Central memory CD8-positive, alpha-beta T cell (primary cell): ENCODE data around the gene TMEM86B.

Experiments
- ATAC-seq: fragments of 150-1000 bp; cut with Tn5 transposase; replicated peaks from 2 replicates; pipeline ENCODE4 v1.10.0; 2022; ENCODE audit warnings: mild to moderate bottlenecking, moderate FRiP score, moderate number of reproducible peaks; ENCODE audit not compliant: poor library complexity, severe bottlenecking; ENCODE audit errors: extremely low read depth
- DNase-seq, 2 donors: peaks; one replicate each; pipeline ENCODE4 v3.0.0; 2021; ENCODE audit warnings: low spot score in 2 of 2
- H3K27ac Mint-ChIP-seq: one replicate; pipeline ENCODE4 v1.8.0; 2022; ENCODE audit warnings: low read depth, mild to moderate bottlenecking, moderate library complexity, mixed read lengths
- H3K27me3 Mint-ChIP-seq: one replicate; pipeline ENCODE4 v1.8.0; 2022; ENCODE audit warnings: mixed read lengths
- H3K36me3 Mint-ChIP-seq: one replicate; pipeline ENCODE4 v1.8.0; 2022; ENCODE audit warnings: mild to moderate bottlenecking, moderate library complexity, mixed read lengths; ENCODE audit not compliant: insufficient read depth
- H3K4me1 Mint-ChIP-seq: one replicate; pipeline ENCODE4 v1.8.0; 2022; ENCODE audit warnings: mixed read lengths
- H3K4me3 Mint-ChIP-seq: one replicate; pipeline ENCODE4 v1.8.0; 2022; ENCODE audit warnings: mild to moderate bottlenecking, moderate library complexity, mixed read lengths
- H3K9me3 Mint-ChIP-seq: one replicate; pipeline ENCODE4 v1.8.0; 2022; ENCODE audit warnings: mixed read lengths

The TMEM86B gene

DNA sequence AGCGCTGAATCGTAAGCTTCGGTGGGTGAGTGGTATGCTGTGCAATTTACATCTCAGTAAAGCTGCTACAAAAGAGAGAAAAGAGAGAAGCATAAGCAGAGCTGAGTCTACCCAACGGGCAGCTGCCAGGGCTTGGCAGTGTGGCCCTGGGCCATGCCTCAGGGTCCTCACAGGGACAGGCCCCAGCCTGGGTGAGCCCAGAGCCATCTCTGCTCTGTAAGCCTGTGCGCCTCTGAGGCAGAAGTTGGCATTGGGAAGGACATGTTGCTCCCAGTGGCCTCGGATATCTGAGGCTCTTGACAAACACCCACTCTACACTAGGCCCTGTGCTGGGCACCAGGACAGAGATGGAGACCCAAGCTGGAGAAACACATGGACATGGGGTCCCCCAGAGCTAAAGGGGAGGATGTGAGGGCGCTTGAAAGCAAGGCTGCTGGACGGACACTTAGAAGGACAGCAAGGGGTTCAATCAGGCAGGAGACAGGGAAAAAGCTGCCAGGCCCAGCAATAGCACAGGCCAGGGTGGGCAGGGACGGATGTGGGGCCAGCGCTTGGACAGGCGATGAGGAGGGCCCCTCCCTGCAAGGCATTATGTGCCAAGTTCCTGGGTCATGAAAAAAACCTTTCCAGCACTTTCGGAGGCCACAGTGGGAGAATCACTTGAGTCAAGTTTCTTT lies 15.6 kb upstream of the TMEM86B start:
- Mint-ChIP-seq H3K4me1 (peaks cover 18% of the 10 kb centered on the region), H3K27ac (no peak overlapping the region), H3K27me3 (no peaks in the 10 kb centered on the region), H3K4me3 (no peak overlapping the region), H3K36me3 (peaks cover 50% of the 10 kb centered on the region), H3K9me3 (no peaks in the 10 kb centered on the region)
- ATAC-seq: no peak
- no peak for DNase-seq

DNA sequence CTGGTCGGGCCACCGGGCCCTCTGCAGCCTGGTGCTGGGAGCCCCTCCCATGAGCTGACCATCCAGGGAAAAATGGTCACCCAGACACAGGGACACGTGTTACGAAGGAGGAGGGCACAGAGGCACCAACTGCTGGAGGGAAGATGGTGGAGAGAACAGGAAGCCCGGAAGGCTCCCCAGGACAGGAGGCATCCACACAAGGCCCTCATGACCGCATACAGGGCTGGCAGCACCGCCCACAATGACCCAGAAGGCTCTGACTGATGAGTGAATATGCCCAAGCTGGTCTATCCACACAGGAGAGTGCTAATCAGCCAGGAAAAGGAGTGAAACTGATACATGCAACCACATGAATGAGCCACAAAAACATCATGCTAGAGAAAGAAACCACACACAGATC lies 14.0 kb upstream of the TMEM86B start:
- Mint-ChIP-seq H3K4me1 (peaks cover 5% of the 10 kb centered on the region), H3K27me3 (no peaks in the 10 kb centered on the region), H3K36me3 (peaks cover 63% of the 10 kb centered on the region), H3K27ac (no peak overlapping the region), H3K4me3 (no peak overlapping the region), H3K9me3 (no peaks in the 10 kb centered on the region)
- DNase-seq (no peak), ATAC-seq (no peak)

DNA sequence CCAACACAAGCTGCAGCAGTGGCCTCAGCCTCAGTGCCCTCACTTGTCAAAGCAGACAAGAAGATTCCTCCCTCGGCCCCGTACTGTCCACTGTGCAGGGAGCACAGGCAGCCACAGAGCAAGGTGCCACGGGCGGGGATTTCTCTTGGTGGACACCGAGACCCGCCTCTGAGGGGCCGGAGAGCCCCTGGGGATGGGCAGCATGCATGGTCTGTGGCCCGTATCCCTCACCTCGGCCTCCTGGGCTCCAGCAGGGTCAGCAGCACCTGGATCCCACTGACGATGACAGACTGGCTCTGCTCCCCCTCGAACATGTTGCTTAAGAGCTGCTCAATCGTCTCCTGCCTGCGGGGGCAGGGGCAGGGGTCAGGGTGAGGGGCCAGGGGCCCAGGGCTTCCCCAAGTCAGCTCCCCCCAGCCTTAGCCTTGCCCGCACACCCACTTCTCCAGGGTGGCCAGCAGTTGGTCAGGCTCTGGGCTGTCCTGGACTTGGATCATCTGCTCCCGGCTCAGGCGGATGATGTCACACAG lies 13.4 kb upstream of the TMEM86B start:
- H3K4me1 Mint-ChIP-seq: peaks cover 5% of the 10 kb centered on the region
- no peak for ATAC-seq
- no peak overlapping the region for H3K4me3 Mint-ChIP-seq
- peaks cover 63% of the 10 kb centered on the region for H3K36me3 Mint-ChIP-seq
- no peak for DNase-seq
- H3K27ac Mint-ChIP-seq: no peak overlapping the region
- no peaks in the 10 kb centered on the region for H3K9me3 Mint-ChIP-seq
- H3K27me3 Mint-ChIP-seq: no peaks in the 10 kb centered on the region

DNA sequence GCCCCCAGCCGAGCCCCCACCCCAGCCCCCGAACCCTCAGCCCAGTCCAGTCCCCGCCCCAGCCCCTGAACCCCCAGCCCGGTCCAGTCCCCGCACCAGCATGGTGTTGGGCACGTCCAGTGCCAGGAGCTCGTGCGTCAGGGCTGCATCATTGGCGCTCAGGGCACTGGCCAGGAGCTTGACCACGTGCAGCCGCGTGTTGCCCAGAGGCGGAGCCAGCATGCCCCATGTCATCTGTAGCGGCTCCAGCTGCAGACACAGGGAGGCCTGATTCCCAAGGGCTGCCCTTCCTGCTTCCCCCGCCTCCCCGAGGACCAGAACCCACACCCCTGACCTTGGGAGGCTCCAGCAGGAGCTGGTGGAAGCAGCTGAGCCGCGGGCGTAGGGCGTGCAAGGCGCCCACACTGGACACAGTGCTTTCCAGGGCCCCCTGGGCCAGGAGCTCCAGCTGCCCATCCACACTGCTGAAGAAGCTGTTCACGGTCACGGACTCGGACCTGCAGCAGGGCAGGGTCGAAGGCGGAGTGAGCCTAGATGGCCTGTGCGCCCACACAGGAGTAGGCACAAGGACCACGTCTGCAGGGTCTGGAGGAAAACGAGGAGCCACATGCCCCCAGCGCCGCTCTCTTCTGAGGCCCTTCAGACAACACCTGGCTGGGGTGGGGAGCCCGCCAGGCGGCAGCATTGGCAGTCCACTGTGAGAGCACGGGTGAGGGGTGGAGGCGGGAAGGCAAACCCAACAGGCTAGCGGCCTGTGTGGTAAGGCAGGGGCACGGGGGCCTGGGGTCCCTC lies 12.8 kb upstream of the TMEM86B start:
- Mint-ChIP-seq H3K4me1 (peaks cover 9% of the 10 kb centered on the region), H3K27ac (no peak overlapping the region), H3K36me3 (peaks cover 70% of the 10 kb centered on the region), H3K4me3 (no peak overlapping the region), H3K27me3 (no peaks in the 10 kb centered on the region), H3K9me3 (no peaks in the 10 kb centered on the region)
- ATAC-seq (no peak), DNase-seq (no peak)

DNA sequence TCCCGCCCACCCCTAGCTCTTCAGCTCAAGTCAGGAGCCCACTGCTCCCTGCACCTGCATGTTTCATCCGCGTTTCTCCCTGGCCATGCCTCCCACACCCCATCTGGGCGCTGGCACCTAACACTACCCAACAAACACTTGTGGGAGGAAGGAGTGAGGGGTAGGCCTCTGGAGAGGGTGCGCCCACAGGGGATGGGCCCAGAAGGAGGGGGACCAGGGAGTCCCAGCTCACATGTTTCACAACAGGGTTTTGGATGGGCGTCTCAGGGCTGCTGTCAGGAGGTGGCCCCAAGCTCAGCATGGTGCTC lies 12.1 kb upstream of the TMEM86B start:
- Mint-ChIP-seq H3K27ac (no peak overlapping the region), H3K4me1 (peaks cover 15% of the 10 kb centered on the region), H3K4me3 (no peak overlapping the region), H3K9me3 (no peaks in the 10 kb centered on the region), H3K27me3 (no peaks in the 10 kb centered on the region), H3K36me3 (peaks cover 72% of the 10 kb centered on the region)
- no peak for ATAC-seq
- DNase-seq: no peak

DNA sequence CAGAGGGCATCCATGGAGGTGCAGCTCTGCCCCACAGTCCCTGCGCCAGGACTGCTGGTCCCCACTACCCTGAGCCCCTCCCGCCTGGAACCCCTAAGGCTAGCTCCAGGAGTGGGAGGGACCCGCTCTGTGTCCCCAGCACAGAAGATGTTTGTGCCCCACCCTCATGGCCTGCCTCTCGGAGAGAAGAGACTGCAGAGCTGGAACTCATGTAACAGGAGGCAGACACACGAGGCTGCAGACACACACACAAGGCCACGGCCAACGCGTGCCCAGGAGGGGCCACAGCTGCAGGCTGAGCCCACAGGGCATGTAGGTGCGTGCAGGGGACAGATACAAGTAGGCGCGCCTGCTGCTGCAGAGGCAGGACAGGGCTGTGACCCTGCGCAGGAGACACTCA lies 10.4 kb upstream of the TMEM86B start:
- no peak for DNase-seq
- Mint-ChIP-seq H3K4me3 (no peak overlapping the region), H3K4me1 (peaks cover 27% of the 10 kb centered on the region), H3K36me3 (peaks cover 78% of the 10 kb centered on the region), H3K27ac (no peak overlapping the region), H3K9me3 (no peaks in the 10 kb centered on the region), H3K27me3 (no peaks in the 10 kb centered on the region)
- no peak for ATAC-seq

DNA sequence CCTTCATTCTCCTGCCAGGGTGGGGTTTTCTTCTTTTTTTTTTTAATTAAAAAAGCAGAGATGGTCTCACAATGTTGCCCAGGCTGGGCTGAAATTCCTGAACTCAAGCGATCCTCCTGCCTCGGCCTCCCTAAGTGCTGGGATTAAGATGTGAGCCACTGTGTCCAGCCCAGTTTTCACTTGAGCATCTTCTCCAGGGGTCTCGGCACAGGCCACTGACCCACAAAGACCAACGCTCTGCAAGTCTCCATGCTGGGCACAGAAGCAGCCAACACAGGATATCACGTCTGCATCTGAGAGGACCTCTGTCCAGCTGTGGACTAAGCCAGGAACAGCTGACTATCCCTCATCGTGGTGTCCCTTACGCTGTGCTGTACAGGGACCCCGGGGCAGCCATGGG lies 9.5 kb upstream of the TMEM86B start:
- DNase-seq: no peak
- Mint-ChIP-seq H3K4me1 (peaks cover 28% of the 10 kb centered on the region), H3K4me3 (no peak overlapping the region), H3K27ac (no peak overlapping the region), H3K36me3 (peaks cover 78% of the 10 kb centered on the region), H3K9me3 (no peaks in the 10 kb centered on the region), H3K27me3 (no peaks in the 10 kb centered on the region)
- no peak for ATAC-seq

DNA sequence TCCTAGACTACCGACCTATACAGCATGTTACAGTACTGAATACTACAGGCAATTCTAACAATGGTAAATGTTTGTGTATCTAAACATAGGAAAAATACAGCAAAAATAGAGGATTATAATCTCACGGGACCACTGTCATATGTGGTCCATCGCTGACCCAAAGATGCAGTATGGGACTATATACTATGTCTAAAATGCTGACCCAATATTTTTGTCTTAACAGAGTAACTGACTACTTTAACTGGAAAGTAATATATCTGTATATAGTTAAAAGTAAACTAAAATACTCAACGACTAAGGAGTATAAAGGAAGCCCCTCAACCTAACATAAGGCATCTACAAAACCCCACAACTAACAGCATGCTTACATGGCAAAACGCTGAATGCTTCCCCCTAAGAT lies 4.4 kb upstream of the TMEM86B start:
- H3K4me1 Mint-ChIP-seq: peaks cover 23% of the 10 kb centered on the region
- no peak overlapping the region for H3K27ac Mint-ChIP-seq
- no peak for DNase-seq
- H3K9me3 Mint-ChIP-seq: no peaks in the 10 kb centered on the region
- peaks cover 67% of the 10 kb centered on the region for H3K36me3 Mint-ChIP-seq
- H3K27me3 Mint-ChIP-seq: no peaks in the 10 kb centered on the region
- ATAC-seq: no peak
- H3K4me3 Mint-ChIP-seq: no peak overlapping the region

DNA sequence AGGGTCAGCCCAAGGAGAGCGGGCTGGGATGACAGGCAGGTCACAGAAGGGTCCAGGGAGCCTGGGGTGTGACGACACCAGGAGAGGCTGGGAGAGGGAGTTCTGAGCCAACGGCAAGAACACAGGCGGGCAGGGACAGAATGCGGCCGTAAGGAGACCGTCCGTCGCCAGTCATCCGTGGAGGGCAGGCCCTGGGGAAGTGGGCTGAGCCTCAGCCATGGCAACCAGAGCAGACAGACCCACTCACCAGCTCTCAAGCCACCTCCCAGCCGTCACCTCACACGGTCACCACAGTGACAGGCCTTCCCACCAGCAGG lies 3.7 kb upstream of the TMEM86B start:
- Mint-ChIP-seq H3K27me3 (no peaks in the 10 kb centered on the region), H3K27ac (no peak overlapping the region), H3K4me1 (peaks cover 23% of the 10 kb centered on the region), H3K36me3 (peaks cover 60% of the 10 kb centered on the region), H3K9me3 (no peaks in the 10 kb centered on the region), H3K4me3 (no peak overlapping the region)
- DNase-seq (no peak), ATAC-seq (no peak)

DNA sequence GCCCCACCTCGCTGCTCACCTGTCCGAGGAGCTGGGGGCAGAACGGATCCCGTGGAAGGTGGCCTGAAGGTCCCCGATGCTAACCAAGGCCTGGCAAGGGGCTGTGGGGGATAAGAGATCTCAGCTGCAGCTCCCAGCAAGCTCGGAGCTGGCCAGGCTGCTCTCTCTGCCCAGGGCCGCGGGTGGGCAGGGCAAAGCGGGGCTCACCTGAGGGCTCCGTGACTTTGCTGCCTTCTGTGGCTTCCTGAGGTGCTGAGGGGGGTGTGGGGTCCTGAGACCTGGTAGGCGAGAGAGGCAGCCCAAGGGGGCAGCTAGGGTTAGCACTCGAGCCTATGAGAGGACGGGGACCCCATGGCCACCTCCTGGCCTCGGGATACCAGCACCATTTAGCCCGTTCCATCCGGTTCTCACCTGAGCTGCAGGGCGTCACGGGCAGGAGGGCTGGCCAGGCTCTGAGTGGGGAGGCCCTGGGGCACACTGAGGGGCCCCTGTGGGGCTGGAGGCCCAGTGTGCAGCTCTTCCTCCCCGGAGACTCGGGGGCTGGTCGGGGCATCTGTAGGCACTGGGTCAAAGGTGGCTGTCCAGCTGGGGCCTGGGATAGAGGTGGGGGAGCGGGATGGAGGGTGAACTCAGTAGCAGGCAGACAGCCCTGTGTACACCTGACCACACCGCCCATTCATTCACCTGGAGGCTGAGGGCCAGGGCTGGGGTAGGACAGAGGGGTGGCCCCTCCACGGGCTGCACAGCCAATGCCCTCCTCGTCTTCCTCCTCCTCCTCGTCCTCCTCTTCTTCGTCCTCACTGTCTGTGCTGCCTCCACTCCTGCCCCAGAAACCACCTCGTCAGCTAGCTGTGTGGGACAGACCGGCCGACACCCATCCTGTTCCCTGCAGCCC lies 3.1 kb upstream of the TMEM86B start:
- peaks cover 54% of the 10 kb centered on the region for H3K36me3 Mint-ChIP-seq
- ATAC-seq: no peak
- no peak overlapping the region for H3K4me3 Mint-ChIP-seq
- no peak overlapping the region for H3K27ac Mint-ChIP-seq
- H3K4me1 Mint-ChIP-seq: peaks cover 22% of the 10 kb centered on the region
- no peak for DNase-seq
- no peaks in the 10 kb centered on the region for H3K27me3 Mint-ChIP-seq
- no peaks in the 10 kb centered on the region for H3K9me3 Mint-ChIP-seq

DNA sequence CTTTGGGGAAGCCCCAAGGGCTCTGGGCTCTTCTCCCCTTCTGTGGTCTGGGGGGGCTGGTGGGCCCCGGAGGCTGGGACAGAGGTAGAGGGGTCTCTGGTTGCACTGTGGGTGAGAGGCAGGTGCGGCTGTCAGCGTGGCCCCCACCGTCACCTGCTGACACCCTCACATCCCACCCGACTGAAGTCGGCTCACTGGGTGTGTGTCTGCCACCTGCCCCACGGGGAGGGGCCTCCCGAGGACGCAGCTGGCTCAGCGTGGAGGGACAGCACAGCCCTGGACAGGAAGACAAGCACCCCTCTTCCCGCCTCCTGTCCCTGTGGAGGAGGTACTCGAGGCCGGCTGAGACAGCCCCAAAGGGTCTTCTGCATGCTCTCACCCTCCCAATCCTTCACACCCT lies 2.2 kb upstream of the TMEM86B start:
- Mint-ChIP-seq H3K4me3 (no peak overlapping the region), H3K27ac (no peak overlapping the region), H3K4me1 (peaks cover 13% of the 10 kb centered on the region), H3K36me3 (peaks cover 47% of the 10 kb centered on the region), H3K27me3 (no peaks in the 10 kb centered on the region), H3K9me3 (no peaks in the 10 kb centered on the region)
- DNase-seq: no peak
- no peak for ATAC-seq

DNA sequence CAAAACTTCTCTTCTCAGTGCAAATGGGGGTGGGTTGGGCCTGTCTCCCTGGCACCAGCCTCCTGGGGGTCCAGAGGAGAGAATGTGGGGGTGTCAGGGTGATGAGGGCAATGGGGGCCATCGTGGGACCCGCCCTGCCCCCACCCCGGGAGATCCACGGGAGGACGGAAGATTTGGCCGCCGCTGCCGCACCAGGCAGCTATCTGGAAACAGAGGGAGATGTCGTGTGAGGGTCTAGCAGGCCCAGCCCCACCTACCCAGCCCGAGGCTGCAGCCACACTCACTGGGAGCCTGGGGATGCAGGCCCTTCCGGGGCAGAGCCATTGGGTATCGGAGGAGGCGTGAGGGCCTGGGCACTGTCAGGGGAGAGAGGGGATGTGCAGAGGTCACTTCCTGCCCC lies 1.8 kb upstream of the TMEM86B start:
- Mint-ChIP-seq H3K9me3 (no peaks in the 10 kb centered on the region), H3K4me3 (no peak overlapping the region), H3K27me3 (no peaks in the 10 kb centered on the region), H3K36me3 (peaks cover 46% of the 10 kb centered on the region), H3K27ac (no peak overlapping the region), H3K4me1 (peaks cover 18% of the 10 kb centered on the region)
- DNase-seq: no peak
- no peak for ATAC-seq
